Glutamatergic neuron (in vitro differentiated cells): ENCODE data around the gene PEX5L. TPM values are rescaled to one million over a fixed set of nuclear protein-coding genes. Genes with fewer than 3 reads are reported as not detected.

Source experiments
- DNase-seq: peaks from one replicate; pipeline ENCODE4 v3.0.0; 2022
- H3K27ac Mint-ChIP-seq: one replicate; pipeline ENCODE4 v1.8.0; 2020; ENCODE audit warnings: mild to moderate bottlenecking, mixed read lengths, inconsistent platforms; ENCODE audit not compliant: unreplicated experiment
- H3K27me3 Mint-ChIP-seq: one replicate; pipeline ENCODE4 v1.8.0; 2020; ENCODE audit warnings: mild to moderate bottlenecking, moderate library complexity, mixed read lengths, inconsistent platforms; ENCODE audit not compliant: unreplicated experiment
- H3K36me3 Mint-ChIP-seq: one replicate; pipeline ENCODE4 v1.8.0; 2020; ENCODE audit warnings: mild to moderate bottlenecking, mixed read lengths, inconsistent platforms; ENCODE audit not compliant: unreplicated experiment
- H3K4me1 Mint-ChIP-seq: one replicate; pipeline ENCODE4 v1.8.0; 2020; ENCODE audit warnings: mild to moderate bottlenecking, low read depth, mixed read lengths, inconsistent platforms; ENCODE audit not compliant: unreplicated experiment
- H3K4me3 Mint-ChIP-seq: one replicate; pipeline ENCODE4 v1.8.0; 2020; ENCODE audit warnings: mild to moderate bottlenecking, mixed read lengths, inconsistent platforms; ENCODE audit not compliant: unreplicated experiment
- H3K9me3 Mint-ChIP-seq: one replicate; pipeline ENCODE4 v1.8.0; 2020; ENCODE audit warnings: mild to moderate bottlenecking, moderate library complexity, mixed read lengths, inconsistent platforms; ENCODE audit not compliant: unreplicated experiment
- total RNA-seq: library from RNA; stranded (reverse); fragmentation: NEBNext Ultra II Directional; extraction: Animal tissue kit (Norgen Biotek cat#: 25700); gene quantifications from one replicate; pipeline ENCODE4 v1.2.1, GENCODE V29; 2021; ENCODE audit not compliant: unreplicated experiment
- TF ChIP-seq, protein P1 (sequence below): fragments of 200-600 bp; sonication (generic); IDR thresholded peaks from one replicate; pipeline ENCODE4 v1.5.0; 2021; ENCODE audit not compliant: partially characterized antibody, unreplicated experiment

The PEX5L gene
- total RNA-seq, 1 donor from 2014 or later: 41.0 TPM

DNA sequence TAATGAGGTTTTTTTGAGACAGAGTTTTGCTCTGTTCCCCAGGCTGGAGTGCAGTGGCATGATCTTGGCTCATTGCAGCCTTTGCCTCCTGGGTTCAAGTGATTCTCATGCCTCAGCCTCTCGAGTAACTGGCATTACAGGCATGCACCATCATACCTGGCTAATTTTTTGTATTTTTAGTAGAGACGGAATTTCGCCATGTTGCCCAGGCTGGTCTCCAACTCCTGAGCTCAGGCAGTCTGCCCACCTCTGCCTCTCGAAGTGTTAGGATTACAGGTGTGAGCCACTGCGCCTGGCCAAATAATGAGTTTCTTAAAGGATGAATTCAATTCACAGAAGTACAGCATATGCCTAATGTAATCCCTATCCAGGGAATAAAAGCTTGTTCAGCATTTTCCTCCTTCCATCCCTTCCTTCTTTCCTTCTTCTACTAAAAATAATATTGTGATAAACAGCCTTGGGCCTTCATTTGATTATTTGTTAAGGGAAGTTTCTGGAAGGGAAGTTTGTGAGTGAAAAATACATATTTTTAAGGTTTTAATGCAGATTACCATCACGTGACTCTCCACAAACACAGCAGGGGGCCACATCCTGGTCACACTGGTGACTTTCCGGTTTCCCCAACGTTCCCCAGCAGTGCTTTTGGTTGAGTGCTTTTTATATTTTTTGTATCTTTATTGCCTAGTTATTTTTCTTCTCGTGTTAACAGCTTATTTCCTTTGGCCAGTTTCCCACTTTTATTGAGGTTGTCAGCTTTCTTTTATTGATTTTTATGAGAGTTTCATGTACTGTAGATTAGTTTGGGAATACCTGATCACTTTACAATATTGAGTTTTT, 267.1 kb downstream of the PEX5L start:
- no peak for DNase-seq
- TF ChIP-seq, protein P1, sequence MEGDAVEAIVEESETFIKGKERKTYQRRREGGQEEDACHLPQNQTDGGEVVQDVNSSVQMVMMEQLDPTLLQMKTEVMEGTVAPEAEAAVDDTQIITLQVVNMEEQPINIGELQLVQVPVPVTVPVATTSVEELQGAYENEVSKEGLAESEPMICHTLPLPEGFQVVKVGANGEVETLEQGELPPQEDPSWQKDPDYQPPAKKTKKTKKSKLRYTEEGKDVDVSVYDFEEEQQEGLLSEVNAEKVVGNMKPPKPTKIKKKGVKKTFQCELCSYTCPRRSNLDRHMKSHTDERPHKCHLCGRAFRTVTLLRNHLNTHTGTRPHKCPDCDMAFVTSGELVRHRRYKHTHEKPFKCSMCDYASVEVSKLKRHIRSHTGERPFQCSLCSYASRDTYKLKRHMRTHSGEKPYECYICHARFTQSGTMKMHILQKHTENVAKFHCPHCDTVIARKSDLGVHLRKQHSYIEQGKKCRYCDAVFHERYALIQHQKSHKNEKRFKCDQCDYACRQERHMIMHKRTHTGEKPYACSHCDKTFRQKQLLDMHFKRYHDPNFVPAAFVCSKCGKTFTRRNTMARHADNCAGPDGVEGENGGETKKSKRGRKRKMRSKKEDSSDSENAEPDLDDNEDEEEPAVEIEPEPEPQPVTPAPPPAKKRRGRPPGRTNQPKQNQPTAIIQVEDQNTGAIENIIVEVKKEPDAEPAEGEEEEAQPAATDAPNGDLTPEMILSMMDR: no peak
- Mint-ChIP-seq H3K27ac (peak overlapping the region; percentile 64), H3K9me3 (no peaks in the 10 kb centered on the region), H3K4me1 (peaks cover 10% of the 10 kb centered on the region), H3K36me3 (peaks cover 4% of the 10 kb centered on the region), H3K4me3 (no peak overlapping the region), H3K27me3 (peaks cover 4% of the 10 kb centered on the region)

DNA sequence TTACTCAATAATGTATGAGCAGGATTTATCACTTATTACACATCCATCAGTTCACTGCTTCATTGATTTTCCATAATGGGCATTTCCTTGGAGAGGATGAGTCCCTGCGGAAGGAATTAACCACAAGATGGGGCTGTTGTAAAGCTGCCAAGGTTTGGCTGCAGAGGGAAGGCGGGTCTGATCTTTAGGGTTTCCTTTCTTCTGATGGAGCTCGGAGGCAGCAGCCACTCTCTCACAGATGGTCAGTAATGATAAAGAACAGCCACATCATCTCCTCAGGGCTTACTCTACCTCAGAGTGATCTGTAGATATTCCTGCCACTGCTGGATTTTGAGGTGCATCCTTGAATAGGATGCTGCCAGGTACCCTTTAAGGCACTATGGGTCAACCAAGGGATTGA, 268.7 kb downstream of the PEX5L start:
- TF ChIP-seq, protein P1: peak; percentile 53
- Mint-ChIP-seq H3K27me3 (peaks cover 2% of the 10 kb centered on the region), H3K4me3 (peak overlapping the region; percentile 55), H3K9me3 (no peaks in the 10 kb centered on the region), H3K27ac (peak overlapping the region; percentile 98), H3K36me3 (no peaks in the 10 kb centered on the region), H3K4me1 (peaks cover 10% of the 10 kb centered on the region)
- DNase-seq: peak; percentile 62

- H3K4me3 Mint-ChIP-seq: no peak overlapping the region
- H3K9me3 Mint-ChIP-seq: no peaks in the 10 kb centered on the region
- TF ChIP-seq, protein P1: no peak
- no peaks in the 10 kb centered on the region for H3K36me3 Mint-ChIP-seq
- H3K27ac Mint-ChIP-seq: no peak overlapping the region
- H3K27me3 Mint-ChIP-seq: peaks cover 2% of the 10 kb centered on the region
- peaks cover 10% of the 10 kb centered on the region for H3K4me1 Mint-ChIP-seq
- DNase-seq: no peak
Measured at GRCh38 chr3:179766416-179767133, 270.2 kb downstream of the PEX5L start.

DNA sequence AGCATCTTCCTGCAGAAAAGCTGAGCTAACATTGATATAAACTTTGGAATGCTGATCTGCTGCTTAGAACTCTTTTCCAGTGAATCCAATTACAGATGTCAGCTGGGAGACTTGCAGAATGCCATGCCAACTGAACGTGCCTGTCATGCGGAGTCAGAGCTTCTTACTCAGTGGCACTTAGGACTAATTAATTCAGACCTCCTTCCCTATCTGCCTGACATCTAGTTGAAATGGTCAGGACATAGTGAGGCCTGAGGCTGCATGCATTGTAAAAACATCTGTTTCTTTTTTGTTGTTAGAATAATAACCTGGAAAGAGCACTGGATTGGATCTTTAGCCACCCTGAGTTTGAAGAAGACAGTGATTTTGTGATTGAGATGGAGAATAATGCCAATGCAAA, 271.3 kb downstream of the PEX5L start:
- Mint-ChIP-seq H3K4me3 (no peak overlapping the region), H3K27ac (peak overlapping the region; percentile 60), H3K4me1 (peaks cover 10% of the 10 kb centered on the region), H3K9me3 (no peaks in the 10 kb centered on the region), H3K27me3 (peaks cover 2% of the 10 kb centered on the region), H3K36me3 (no peaks in the 10 kb centered on the region)
- DNase-seq: no peak
- TF ChIP-seq, protein P1: no peak

DNA sequence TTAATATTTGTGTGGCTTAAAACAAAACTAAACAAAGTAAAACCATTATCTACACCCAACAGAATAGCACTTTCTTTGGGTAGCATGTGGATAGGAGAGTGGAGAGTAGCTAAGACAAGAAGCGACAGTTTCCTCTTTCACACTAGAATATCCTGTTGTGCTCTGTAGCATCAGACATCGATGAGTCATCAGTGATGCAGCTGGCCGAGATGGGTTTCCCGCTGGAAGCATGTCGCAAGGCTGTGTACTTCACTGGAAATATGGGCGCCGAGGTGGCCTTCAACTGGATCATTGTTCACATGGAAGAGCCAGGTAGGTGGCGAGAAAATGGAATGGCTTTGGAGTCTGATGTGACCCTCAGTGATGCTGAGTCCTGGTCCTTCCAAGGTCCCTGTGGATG, 275.8 kb downstream of the PEX5L start:
- no peak for DNase-seq

More for the DNA sequence above, 275.8 kb downstream of the PEX5L start:
- TF ChIP-seq, protein P1: no peak
- no peaks in the 10 kb centered on the region for H3K4me1 Mint-ChIP-seq
- H3K27ac Mint-ChIP-seq: no peak overlapping the region
- no peaks in the 10 kb centered on the region for H3K27me3 Mint-ChIP-seq
- H3K36me3 Mint-ChIP-seq: no peaks in the 10 kb centered on the region
- H3K9me3 Mint-ChIP-seq: no peaks in the 10 kb centered on the region
- no peak overlapping the region for H3K4me3 Mint-ChIP-seq
